Urothelium cell line (cell line): ENCODE measurements around the gene TBC1D8.

ENCODE experiments used
- DNase-seq: peaks from one replicate; pipeline ENCODE4 v3.0.0; 2011; ENCODE audit warnings: low spot score, mixed read lengths
- FAIRE-seq: peaks from 2 replicates; lab custom pipeline; 2011; peaks lifted over from hg19 to GRCh38; lab: Jason Lieb, UNC

The TBC1D8 gene

GRCh38 chr2:101113441-101114267, 37.5 kb downstream of the TBC1D8 start:
- FAIRE-seq (no peak), DNase-seq (no peak)

GRCh38 chr2:101112772-101113157, 38.4 kb downstream of the TBC1D8 start:
- no peak for DNase-seq
- no peak for FAIRE-seq

GRCh38 chr2:101111917-101112771, 39.0 kb downstream of the TBC1D8 start:
- DNase-seq, result no peak
- FAIRE-seq, result no peak

GRCh38 chr2:101111262-101111838, 39.8 kb downstream of the TBC1D8 start:
- FAIRE-seq, result no peak
- DNase-seq, result no peak

- FAIRE-seq (no peak), DNase-seq (no peak)
Observed at GRCh38 chr2:101109451-101110118, 41.6 kb downstream of the TBC1D8 start.

- DNase-seq, result no peak
- no peak for FAIRE-seq
Observed at GRCh38 chr2:101108357-101108756, 42.8 kb downstream of the TBC1D8 start.

- DNase-seq (no peak), FAIRE-seq (no peak)
Observed at GRCh38 chr2:101107241-101107640, 43.9 kb downstream of the TBC1D8 start.

GRCh38 chr2:101106453-101107181, 44.6 kb downstream of the TBC1D8 start:
- DNase-seq (no peak), FAIRE-seq (no peak)

GRCh38 chr2:101105654-101106053, 45.5 kb downstream of the TBC1D8 start:
- DNase-seq, result no peak
- FAIRE-seq, result no peak

- DNase-seq, result no peak
Observed at GRCh38 chr2:101097638-101098037, 53.5 kb downstream of the TBC1D8 start.

GRCh38 chr2:101096619-101097142, 54.5 kb downstream of the TBC1D8 start:
- FAIRE-seq (no peak), DNase-seq (no peak)

More at GRCh38 chr2:101097638-101098037, 53.5 kb downstream of the TBC1D8 start:
- FAIRE-seq, result no peak

GRCh38 chr2:101094351-101094750, 56.8 kb downstream of the TBC1D8 start:
- FAIRE-seq (no peak), DNase-seq (no peak)

- FAIRE-seq (no peak), DNase-seq (no peak)
Observed at GRCh38 chr2:101089942-101090799, 61.0 kb downstream of the TBC1D8 start.

- no peak for FAIRE-seq
- no peak for DNase-seq
Observed at GRCh38 chr2:101089419-101089818, 61.8 kb downstream of the TBC1D8 start.

GRCh38 chr2:101087638-101088037, 63.5 kb downstream of the TBC1D8 start:
- DNase-seq, result no peak
- FAIRE-seq, result no peak

GRCh38 chr2:101083613-101084012, 67.6 kb downstream of the TBC1D8 start:
- DNase-seq (no peak), FAIRE-seq (no peak)

- DNase-seq, result no peak
- no peak for FAIRE-seq
Observed at GRCh38 chr2:101082998-101083397, 68.2 kb downstream of the TBC1D8 start.

- FAIRE-seq (no peak), DNase-seq (no peak)
Observed at GRCh38 chr2:101081375-101081907, 69.7 kb downstream of the TBC1D8 start.
